Inflammatory macrophage treated with lipopolysaccharide for 1 hour (primary cell): ENCODE measurements around the gene TMSB15C.
"Not testable (repeated sequence)": the region's sequence is repeated elsewhere in the genome, so short reads cannot be mapped to it uniquely, and the experiment has no call there.

Experiments used
- DNase-seq, 2 donors: peaks; one replicate each; pipeline ENCODE4 v3.0.0-alpha.2; 2020 to 2022

TMSB15C gene

GRCh38 chrX:104075778-104076445 lies at the start of gene TMSB15C:
Gene TMSB15C, minus strand, starts transcription at chrX:104076236.
- DNase-seq = not testable (repeated sequence)

GRCh38 chrX:104122829-104123228 lies 46.8 kb upstream of the TMSB15C start:
- DNase-seq = no peak

GRCh38 chrX:104118765-104119164 lies 42.7 kb upstream of the TMSB15C start:
- DNase-seq = no peak

- DNase-seq = no peak
These were observed 41.7 kb upstream of the TMSB15C start for GRCh38 chrX:104117759-104118158.

- DNase-seq = peak; percentile 5 to 6
These were observed 37.4 kb upstream of the TMSB15C start for GRCh38 chrX:104113222-104113965.

- peak; percentile 2 for DNase-seq
These were observed 36.4 kb upstream of the TMSB15C start, which contains the start of gene ZCCHC18 for GRCh38 chrX:104112326-104112951. Gene ZCCHC18, plus strand, starts transcription at chrX:104112523. Its CDS starts 1,589 bp downstream, at chrX:104114112.

GRCh38 chrX:104110491-104111240 lies 34.6 kb upstream of the TMSB15C start:
- DNase-seq = not testable (repeated sequence)

- DNase-seq = no peak
These were observed 32.9 kb upstream of the TMSB15C start for GRCh38 chrX:104108955-104109354.

GRCh38 chrX:104105330-104106262 lies 29.6 kb upstream of the TMSB15C start:
- no peak for DNase-seq

- DNase-seq = no peak
These were observed 28.6 kb upstream of the TMSB15C start for GRCh38 chrX:104104676-104105075.

GRCh38 chrX:104098919-104099318 lies 22.9 kb upstream of the TMSB15C start:
- no peak for DNase-seq

GRCh38 chrX:104098151-104098808 lies 22.2 kb upstream of the TMSB15C start:
- peak; percentile 48 for DNase-seq

- no peak for DNase-seq
These were observed 9.9 kb upstream of the TMSB15C start for GRCh38 chrX:104085919-104086318.

- DNase-seq = no peak
These were observed 9.4 kb upstream of the TMSB15C start for GRCh38 chrX:104085477-104085876.

- no peak for DNase-seq
These were observed 8.7 kb upstream of the TMSB15C start for GRCh38 chrX:104084534-104085277.

- no peak for DNase-seq
These were observed 8.0 kb upstream of the TMSB15C start for GRCh38 chrX:104084063-104084462.

GRCh38 chrX:104077854-104078253 lies 1.8 kb upstream of the TMSB15C start:
- not testable (repeated sequence) for DNase-seq

GRCh38 chrX:104062636-104063035 lies 13.4 kb downstream of the TMSB15C start:
- DNase-seq = not testable (repeated sequence)

- not testable (repeated sequence) for DNase-seq
These were observed 21.1 kb downstream of the TMSB15C start for GRCh38 chrX:104054956-104055355.

- no peak for DNase-seq
These were observed 28.9 kb downstream of the TMSB15C start for GRCh38 chrX:104047171-104047570.
